Kidney epithelial cell (primary cell): ENCODE measurements around the gene FAM78B. TPM values are rescaled to one million over a fixed set of nuclear protein-coding genes. Genes with fewer than 3 reads are reported as not detected.

Source experiments
- DNase-seq: peaks from one replicate; pipeline ENCODE4 v3.0.0-alpha.2; 2010; ENCODE audit warnings: low read depth
- H3K27me3 ChIP-seq: 2 replicates; pipeline ENCODE4 v1.6.0; 2011; ENCODE audit warnings: low read length; ENCODE audit not compliant: control insufficient read depth, insufficient read depth
- H3K36me3 ChIP-seq: 2 replicates; pipeline ENCODE4 v1.5.1; 2011; ENCODE audit warnings: low read length; ENCODE audit not compliant: control insufficient read depth, insufficient read depth
- H3K4me3 ChIP-seq: 2 replicates; pipeline ENCODE4 v1.5.1; 2011; ENCODE audit warnings: low read depth, mild to moderate bottlenecking, control low read depth, low read length
- CTCF ChIP-seq: IDR thresholded peaks from 2 replicates; pipeline ENCODE4 v1.5.1; 2011; ENCODE audit warnings: mild to moderate bottlenecking, moderate library complexity, low read length, control low read depth, inconsistent platforms; ENCODE audit not compliant: insufficient read depth, poor library complexity, severe bottlenecking
- total RNA-seq: library from RNA; depleted of rRNA; stranded (reverse); fragments of >200 nt; gene quantifications from 2 replicates; pipeline ENCODE4 v1.2.3, GENCODE V29; 2015

The FAM78B gene
- total RNA-seq, 1 donor from 2014 or later, result 0.33 TPM

- no peak for DNase-seq
- Histone ChIP-seq H3K27me3 (no peaks in the 10 kb centered on the region), H3K36me3 (no peaks in the 10 kb centered on the region), H3K4me3 (no peak overlapping the region)
- TF ChIP-seq CTCF, result no peak
These were observed 93.3 kb downstream of the FAM78B start for GRCh38 chr1:166073489-166073888.

GRCh38 chr1:166069390-166069789, 97.4 kb downstream of the FAM78B start:
- Histone ChIP-seq H3K4me3 (no peak overlapping the region), H3K27me3 (no peaks in the 10 kb centered on the region), H3K36me3 (no peaks in the 10 kb centered on the region)
- no peak for TF ChIP-seq CTCF
- no peak for DNase-seq

DNA sequence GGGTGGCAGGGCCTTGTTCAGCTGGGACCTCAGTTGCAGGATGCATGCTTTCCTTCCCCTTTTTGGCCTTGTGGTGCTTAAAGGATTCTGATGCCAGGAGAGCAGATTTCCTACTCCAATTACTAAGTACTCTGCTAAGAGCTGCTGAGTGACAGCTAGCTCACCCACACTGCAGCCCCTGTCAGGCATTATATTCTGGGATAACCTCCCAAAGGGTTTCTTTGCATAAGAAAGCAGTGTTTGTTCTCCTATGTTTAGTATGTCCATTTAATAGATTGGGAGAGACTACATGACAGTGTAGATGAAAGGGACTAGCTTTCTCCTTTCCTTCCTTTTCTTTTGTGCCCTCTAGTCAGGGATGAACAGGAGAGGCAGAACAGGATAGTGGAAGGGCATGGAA, 100.7 kb downstream of the FAM78B start:
- TF ChIP-seq CTCF, result no peak

GRCh38 chr1:166064951-166065350, 101.8 kb downstream of the FAM78B start:
- TF ChIP-seq CTCF, result no peak
- Histone ChIP-seq H3K36me3 (no peaks in the 10 kb centered on the region), H3K4me3 (no peak overlapping the region), H3K27me3 (no peaks in the 10 kb centered on the region)
- DNase-seq, result no peak

More for the DNA sequence above, 100.7 kb downstream of the FAM78B start:
- Histone ChIP-seq H3K4me3 (no peak overlapping the region), H3K36me3 (no peaks in the 10 kb centered on the region), H3K27me3 (no peaks in the 10 kb centered on the region)
- no peak for DNase-seq

- no peaks in the 10 kb centered on the region for H3K36me3 ChIP-seq
- H3K4me3 ChIP-seq, result no peak overlapping the region
- no peaks in the 10 kb centered on the region for H3K27me3 ChIP-seq
- no peak for TF ChIP-seq CTCF
- DNase-seq, result no peak
These were observed 102.4 kb downstream of the FAM78B start for GRCh38 chr1:166064313-166064926.

GRCh38 chr1:166063701-166064100, 103.1 kb downstream of the FAM78B start:
- H3K27me3 ChIP-seq, result no peaks in the 10 kb centered on the region
- no peaks in the 10 kb centered on the region for H3K36me3 ChIP-seq
- no peak for TF ChIP-seq CTCF
- H3K4me3 ChIP-seq, result no peak overlapping the region
- DNase-seq, result no peak
